Measurements from ENCODE around the gene RSL24D1.

RSL24D1 gene

DNA sequence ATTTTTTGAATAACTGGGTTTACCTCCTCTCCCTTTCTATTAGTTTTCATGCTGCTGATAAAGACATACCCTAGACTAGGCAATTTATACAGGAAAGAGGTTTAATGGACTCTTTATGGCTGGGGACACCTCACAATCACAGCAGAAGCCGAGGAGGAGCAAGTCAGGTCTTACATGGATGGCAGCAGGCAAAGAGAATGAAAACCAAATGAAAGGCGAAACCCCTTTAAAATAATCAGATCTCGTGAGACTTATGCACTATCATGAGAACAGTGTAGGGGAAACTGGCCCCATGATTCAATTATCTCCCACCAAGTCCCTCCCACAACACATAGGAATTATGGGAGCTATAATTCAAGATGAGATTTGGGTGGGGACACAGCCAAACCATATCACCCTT lies 2.0 kb upstream of the RSL24D1 start:
- no peaks in the 10 kb centered on the region for H3K27me3 ChIP-seq

DNA sequence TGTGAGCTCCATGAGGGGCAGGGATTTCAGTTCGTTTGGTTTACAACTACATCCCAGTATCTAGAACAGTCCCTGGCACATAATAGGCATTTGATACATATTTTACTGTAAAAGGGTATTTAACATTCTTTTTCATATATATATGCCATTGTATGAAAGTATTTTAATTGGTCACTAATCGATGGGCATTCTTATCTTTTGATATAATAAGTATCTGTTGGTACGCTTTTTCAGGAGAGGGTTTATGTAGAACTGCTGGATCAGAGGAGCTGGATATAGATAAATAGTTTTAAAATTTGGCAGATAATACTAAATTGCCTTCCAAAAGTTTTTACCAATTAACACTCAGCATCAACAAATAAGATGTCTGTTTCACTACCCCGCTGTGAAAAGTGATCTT lies 978 bp upstream of the RSL24D1 start:
- H3K9me3 ChIP-seq, result no peaks in the 10 kb centered on the region
- peak overlapping the region; percentile 89 for H3K4me3 ChIP-seq (ENCODE audit: low read depth, low read length)
- H3K27me3 ChIP-seq, result no peaks in the 10 kb centered on the region
- H3K36me3 ChIP-seq, result peaks cover 16% of the 10 kb centered on the region
- no peaks in the 10 kb centered on the region for H3K4me1 ChIP-seq
- no peak for DNase-seq
- no peak for TF ChIP-seq CTCF (IDR thresholded peaks at IDR 0.05; ENCODE audit: low read depth, low read length)

More for the DNA sequence above, 2.0 kb upstream of the RSL24D1 start:
- Histone ChIP-seq H3K9me3 (no peaks in the 10 kb centered on the region), H3K36me3 (peaks cover 16% of the 10 kb centered on the region), H3K4me1 (no peaks in the 10 kb centered on the region), H3K4me3 (ENCODE audit: low read depth, low read length) (no peak overlapping the region)
- no peak for TF ChIP-seq CTCF (IDR thresholded peaks at IDR 0.05; ENCODE audit: low read depth, low read length)
- DNase-seq, result no peak

GRCh38 chr15:55197362-55197705 lies 593 bp upstream of the RSL24D1 start:
- H3K4me1 ChIP-seq, result no peaks in the 10 kb centered on the region
- H3K36me3 ChIP-seq, result peaks cover 20% of the 10 kb centered on the region
- H3K9me3 ChIP-seq, result no peaks in the 10 kb centered on the region
- no peak for TF ChIP-seq CTCF (IDR thresholded peaks at IDR 0.05; ENCODE audit: low read depth, low read length)
- no peak for DNase-seq
- H3K4me3 ChIP-seq (ENCODE audit: low read depth, low read length), result peak overlapping the region; percentile 89
- no peaks in the 10 kb centered on the region for H3K27me3 ChIP-seq

- no peak for DNase-seq
- Histone ChIP-seq H3K4me1 (no peaks in the 10 kb centered on the region), H3K27me3 (no peaks in the 10 kb centered on the region), H3K4me3 (ENCODE audit: low read depth, low read length) (peak overlapping the region; percentile 89), H3K36me3 (peaks cover 31% of the 10 kb centered on the region), H3K9me3 (no peaks in the 10 kb centered on the region)
- TF ChIP-seq CTCF (IDR thresholded peaks at IDR 0.05; ENCODE audit: low read depth, low read length), result no peak
These were observed 745 bp downstream of the RSL24D1 start for GRCh38 chr15:55195996-55196395.

DNA sequence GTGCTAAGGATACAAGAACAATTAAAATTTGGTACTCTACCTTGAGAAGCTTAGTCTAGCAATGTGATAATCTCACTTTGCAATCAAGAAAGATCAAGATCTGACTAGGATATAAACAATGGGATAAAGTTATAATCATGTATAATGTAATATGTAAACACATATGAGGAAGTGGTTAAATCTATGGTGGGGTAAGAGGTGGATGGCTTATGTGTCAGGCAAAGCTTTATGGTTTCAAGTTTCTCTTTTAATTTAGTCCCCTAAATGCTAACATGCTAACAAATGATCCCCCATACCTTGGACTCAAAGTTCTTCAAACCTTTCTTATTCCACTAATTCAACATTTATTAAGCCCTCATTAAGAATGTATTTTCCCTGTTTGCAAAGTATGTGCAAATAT lies 2.5 kb downstream of the RSL24D1 start:
- DNase-seq, result no peak
- H3K27me3 ChIP-seq, result no peaks in the 10 kb centered on the region
- H3K4me1 ChIP-seq, result no peaks in the 10 kb centered on the region
- no peaks in the 10 kb centered on the region for H3K9me3 ChIP-seq
- no peak overlapping the region for H3K4me3 ChIP-seq (ENCODE audit: low read depth, low read length)
- no peak for TF ChIP-seq CTCF (IDR thresholded peaks at IDR 0.05; ENCODE audit: low read depth, low read length)
- peaks cover 46% of the 10 kb centered on the region for H3K36me3 ChIP-seq

DNA sequence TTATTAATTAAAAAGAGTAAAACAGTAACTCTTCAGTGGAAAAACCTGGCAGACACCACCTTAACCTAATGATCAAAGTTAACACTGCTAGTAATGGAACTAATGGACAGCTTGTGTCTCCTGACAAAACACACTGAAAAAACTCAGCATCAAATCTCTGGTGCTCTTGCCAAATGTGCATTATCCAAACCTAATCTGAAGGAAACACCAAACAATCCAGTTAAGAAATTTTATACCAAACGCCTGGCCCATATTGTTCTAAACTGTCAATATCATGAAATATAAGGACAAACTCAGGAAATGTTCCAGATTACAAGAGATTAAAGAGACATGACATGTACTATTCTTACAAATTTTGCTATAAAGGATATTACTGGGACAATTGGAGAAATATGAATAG lies 10.4 kb downstream of the RSL24D1 start:
- Histone ChIP-seq H3K9me3 (no peaks in the 10 kb centered on the region), H3K36me3 (peaks cover 86% of the 10 kb centered on the region), H3K4me3 (ENCODE audit: low read depth, low read length) (no peak overlapping the region), H3K4me1 (no peaks in the 10 kb centered on the region), H3K27me3 (no peaks in the 10 kb centered on the region)
- TF ChIP-seq CTCF (IDR thresholded peaks at IDR 0.05; ENCODE audit: low read depth, low read length), result no peak
- DNase-seq, result no peak

Data from BE2C (cell line).